Measurements from ENCODE around the gene TMEM231.

TMEM231 gene

DNA sequence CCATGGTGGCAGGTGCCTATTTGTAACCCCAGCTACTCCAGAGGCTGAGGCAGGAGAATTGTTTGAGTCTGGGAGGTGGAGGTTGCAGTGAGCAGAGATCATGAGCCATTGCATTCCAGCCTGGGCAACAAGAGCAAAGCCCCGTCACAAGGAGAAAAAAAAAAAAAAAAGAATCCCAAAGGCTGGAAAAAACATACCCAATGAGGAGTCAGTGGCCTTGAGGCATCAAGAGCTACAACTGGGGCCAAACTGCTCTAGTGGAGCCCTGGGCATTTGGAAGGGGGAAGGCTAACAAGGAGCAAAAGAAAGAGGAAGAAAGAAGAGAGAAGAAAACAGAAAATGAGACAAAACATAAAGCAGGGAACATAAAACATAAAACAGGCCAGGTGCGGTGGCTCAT lies 67.7 kb downstream of the TMEM231 start:
- DNase-seq (ENCODE audit: low read depth), result no peak
